Endodermal cell (in vitro differentiated cells): ENCODE data around the gene ZCCHC9. TPM values are rescaled to one million over a fixed set of nuclear protein-coding genes. Genes with fewer than 3 reads are reported as not detected.
"Not testable (repeated sequence)": the region's sequence is repeated elsewhere in the genome, so short reads cannot be mapped to it uniquely, and the experiment has no call there.

Experiments
- DNase-seq: peaks from one replicate; pipeline ENCODE4 v3.0.0-alpha.2; 2017
- H3K27ac ChIP-seq: 2 replicates; pipeline ENCODE4 v1.5.1; 2013; ENCODE audit warnings: mild to moderate bottlenecking, low read depth, low read length, moderate library complexity
- H3K27me3 ChIP-seq: 2 replicates; pipeline ENCODE4 v1.6.1; 2013; ENCODE audit warnings: mild to moderate bottlenecking, low read length, moderate library complexity; ENCODE audit not compliant: insufficient read depth, control insufficient read depth, poor library complexity, severe bottlenecking
- H3K36me3 ChIP-seq: 2 replicates; pipeline ENCODE4 v1.7.0; 2013; ENCODE audit warnings: mild to moderate bottlenecking, low read length, moderate library complexity; ENCODE audit not compliant: control insufficient read depth, insufficient read depth
- H3K4me1 ChIP-seq: one replicate; pipeline ENCODE4 v1.7.0; 2013; ENCODE audit warnings: low read length; ENCODE audit not compliant: control insufficient read depth, insufficient read depth
- H3K4me3 ChIP-seq: 2 replicates; pipeline ENCODE4 v1.5.1; 2013; ENCODE audit warnings: mild to moderate bottlenecking, low read length, moderate library complexity
- H3K9ac ChIP-seq: 2 replicates; pipeline ENCODE4 v1.6.1; 2013; ENCODE audit warnings: mild to moderate bottlenecking, low read length, moderate library complexity; ENCODE audit not compliant: poor library complexity, severe bottlenecking; ENCODE audit errors: extremely low read depth
- H3K9me3 ChIP-seq: 2 replicates; pipeline ENCODE4 v1.6.1; 2013; ENCODE audit warnings: mild to moderate bottlenecking, low read length, moderate library complexity; ENCODE audit not compliant: control insufficient read depth
- H3K27ac Mint-ChIP-seq: 2 replicates; pipeline ENCODE4 v1.8.0; 2020; ENCODE audit warnings: mixed read lengths
- H3K27me3 Mint-ChIP-seq: 2 replicates; pipeline ENCODE4 v1.8.0; 2021; ENCODE audit warnings: mild to moderate bottlenecking, mixed read lengths; ENCODE audit not compliant: insufficient read depth
- H3K36me3 Mint-ChIP-seq: 2 replicates; pipeline ENCODE4 v1.8.0; 2020; ENCODE audit warnings: low read depth, mixed read lengths
- H3K4me1 Mint-ChIP-seq: 2 replicates; pipeline ENCODE4 v1.8.0; 2020; ENCODE audit warnings: mixed read lengths
- H3K4me3 Mint-ChIP-seq: 2 replicates; pipeline ENCODE4 v1.8.0; 2020; ENCODE audit warnings: mild to moderate bottlenecking, moderate library complexity, mixed read lengths
- H3K9me3 Mint-ChIP-seq: 2 replicates; pipeline ENCODE4 v1.8.0; 2020; ENCODE audit warnings: mild to moderate bottlenecking, mixed read lengths
- WGBS, 2 experiments: methylation state at CpG; one replicate each; pipeline versions ENCODE4 v1.1.5 to v1.1.7; 2013; ENCODE audit warnings: missing lambda C conversion rate in 2 of 2, mixed read lengths in 1 of 2; ENCODE audit not compliant: insufficient coverage in 1 of 2, insufficient read length in 1 of 2; 5-methylcytosine and 5-hydroxymethylcytosine counted together
- total RNA-seq, 2 donors: library from RNA; stranded (reverse); fragmentation: NEBNext Ultra II Directional in 1 of 2; extraction: Animal tissue kit (Norgen Biotek cat#: 25700) in 1 of 2; gene quantifications; 2 replicates in 1 of 2; 3 replicates in 1 of 2; pipeline ENCODE4 v1.2.1, GENCODE V29; 2021
- TF ChIP-seq, protein P1 (sequence below): fragments of 200-600 bp; sonication (generic); conservative IDR thresholded peaks from 2 replicates; pipeline ENCODE4 v1.5.0; 2021; ENCODE audit warnings: antibody characterized with exemption, mild to moderate bottlenecking

The ZCCHC9 gene
- total RNA-seq, 2 donors from 2014 or later: 40.1 to 40.8 TPM

DNA sequence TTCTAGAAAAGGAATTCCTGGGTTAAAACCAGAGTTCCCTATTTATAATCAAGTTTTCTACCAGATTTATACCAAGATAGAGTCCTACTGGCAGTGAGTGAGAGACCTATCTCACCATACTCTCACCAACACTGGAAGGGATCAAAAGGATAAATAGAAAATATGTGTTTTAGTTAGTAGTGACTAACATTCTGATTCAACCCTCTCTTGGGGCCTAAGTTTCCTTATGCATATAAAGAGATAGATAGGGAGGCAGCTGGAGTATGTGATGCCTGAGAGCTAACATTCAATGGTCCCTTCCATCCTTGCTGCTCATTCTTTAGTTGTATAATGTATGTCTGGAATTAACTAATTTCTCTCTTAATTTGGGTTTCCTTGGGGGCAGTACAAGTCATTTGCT, 36.3 kb upstream of the ZCCHC9 start:
- no peaks in the 10 kb centered on the region for H3K27me3 ChIP-seq
- Mint-ChIP-seq H3K27ac (no peak overlapping the region), H3K36me3 (peaks cover 41% of the 10 kb centered on the region), H3K9me3 (peaks cover 38% of the 10 kb centered on the region), H3K4me1 (peaks cover 5% of the 10 kb centered on the region), H3K27me3 (no peaks in the 10 kb centered on the region), H3K4me3 (no peak overlapping the region)
- DNase-seq: no peak
- no peak overlapping the region for H3K27ac ChIP-seq
- no peaks in the 10 kb centered on the region for H3K36me3 ChIP-seq
- H3K4me3 ChIP-seq: no peak overlapping the region
- H3K9ac ChIP-seq: no peak overlapping the region
- H3K4me1 ChIP-seq: peaks cover 7% of the 10 kb centered on the region
- peaks cover 19% of the 10 kb centered on the region for H3K9me3 ChIP-seq
- TF ChIP-seq, protein P1, sequence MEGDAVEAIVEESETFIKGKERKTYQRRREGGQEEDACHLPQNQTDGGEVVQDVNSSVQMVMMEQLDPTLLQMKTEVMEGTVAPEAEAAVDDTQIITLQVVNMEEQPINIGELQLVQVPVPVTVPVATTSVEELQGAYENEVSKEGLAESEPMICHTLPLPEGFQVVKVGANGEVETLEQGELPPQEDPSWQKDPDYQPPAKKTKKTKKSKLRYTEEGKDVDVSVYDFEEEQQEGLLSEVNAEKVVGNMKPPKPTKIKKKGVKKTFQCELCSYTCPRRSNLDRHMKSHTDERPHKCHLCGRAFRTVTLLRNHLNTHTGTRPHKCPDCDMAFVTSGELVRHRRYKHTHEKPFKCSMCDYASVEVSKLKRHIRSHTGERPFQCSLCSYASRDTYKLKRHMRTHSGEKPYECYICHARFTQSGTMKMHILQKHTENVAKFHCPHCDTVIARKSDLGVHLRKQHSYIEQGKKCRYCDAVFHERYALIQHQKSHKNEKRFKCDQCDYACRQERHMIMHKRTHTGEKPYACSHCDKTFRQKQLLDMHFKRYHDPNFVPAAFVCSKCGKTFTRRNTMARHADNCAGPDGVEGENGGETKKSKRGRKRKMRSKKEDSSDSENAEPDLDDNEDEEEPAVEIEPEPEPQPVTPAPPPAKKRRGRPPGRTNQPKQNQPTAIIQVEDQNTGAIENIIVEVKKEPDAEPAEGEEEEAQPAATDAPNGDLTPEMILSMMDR: no peak

GRCh38 chr5:81268521-81269196, 32.7 kb upstream of the ZCCHC9 start:
- Histone ChIP-seq H3K9ac (no peak overlapping the region), H3K36me3 (no peaks in the 10 kb centered on the region), H3K4me3 (no peak overlapping the region), H3K27ac (no peak overlapping the region), H3K9me3 (peaks cover 14% of the 10 kb centered on the region), H3K27me3 (no peaks in the 10 kb centered on the region), H3K4me1 (peaks cover 8% of the 10 kb centered on the region)
- WGBS, 2 experiments: 65 to 85% methylated on average over 2 to 3 of the region's 3 CpGs
- TF ChIP-seq, protein P1: no peak
- Mint-ChIP-seq H3K4me1 (peaks cover 28% of the 10 kb centered on the region), H3K36me3 (peaks cover 13% of the 10 kb centered on the region), H3K27me3 (no peaks in the 10 kb centered on the region), H3K27ac (no peak overlapping the region), H3K4me3 (no peak overlapping the region), H3K9me3 (peaks cover 10% of the 10 kb centered on the region)
- no peak for DNase-seq

DNA sequence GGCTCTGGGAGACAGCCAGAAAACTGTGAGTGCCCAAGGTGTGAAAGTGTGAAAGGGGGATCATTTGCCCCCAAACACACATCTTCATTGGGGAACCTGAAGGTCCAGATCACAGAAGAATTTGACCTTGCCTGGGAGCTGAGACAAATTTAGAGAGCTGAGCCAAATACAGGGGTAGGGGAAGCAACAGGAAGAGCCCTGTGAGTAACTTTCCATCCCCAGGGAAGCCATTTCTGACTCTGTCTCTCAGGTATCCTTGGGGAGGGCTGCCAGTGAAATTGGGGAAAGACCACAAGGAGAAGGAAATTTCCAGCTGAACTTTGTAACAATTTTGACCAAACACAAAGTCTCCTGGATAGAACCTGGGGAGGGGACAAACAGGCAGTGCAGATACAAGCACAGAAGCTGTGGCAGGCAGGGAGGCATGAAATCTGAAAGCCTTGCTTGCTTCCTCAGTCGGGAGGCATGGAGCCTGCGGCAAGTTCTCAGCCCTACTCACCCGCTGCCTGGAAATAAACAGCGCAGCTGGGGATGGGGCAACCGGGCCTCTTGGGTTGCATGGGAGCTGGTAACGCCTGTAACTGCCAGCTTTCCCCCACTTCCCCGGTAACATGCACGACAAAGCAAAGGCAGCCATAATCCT, 31.5 kb upstream of the ZCCHC9 start:
- no peaks in the 10 kb centered on the region for H3K27me3 ChIP-seq
- WGBS, 2 experiments: 70 to 72% methylated on average over 3 to 8 of the region's 8 CpGs
- no peak overlapping the region for H3K27ac ChIP-seq
- H3K4me1 ChIP-seq: peaks cover 8% of the 10 kb centered on the region
- peak overlapping the region; percentile 30 for H3K4me3 ChIP-seq
- H3K36me3 ChIP-seq: no peaks in the 10 kb centered on the region
- Mint-ChIP-seq H3K36me3 (peaks cover 10% of the 10 kb centered on the region), H3K9me3 (peaks cover 18% of the 10 kb centered on the region), H3K4me3 (peak overlapping the region; percentile 22), H3K4me1 (peaks cover 28% of the 10 kb centered on the region), H3K27ac (peak overlapping the region; percentile 91), H3K27me3 (no peaks in the 10 kb centered on the region)
- peaks cover 17% of the 10 kb centered on the region for H3K9me3 ChIP-seq
- TF ChIP-seq, protein P1: no peak
- peak; percentile 67 for DNase-seq
- peak overlapping the region; percentile 8 for H3K9ac ChIP-seq

GRCh38 chr5:81270394-81271027, 30.9 kb upstream of the ZCCHC9 start:
- DNase-seq: peak; percentile 82
- Histone ChIP-seq H3K9me3 (peaks cover 21% of the 10 kb centered on the region), H3K4me3 (peak overlapping the region; percentile 30)
- Mint-ChIP-seq H3K36me3 (peaks cover 16% of the 10 kb centered on the region), H3K27ac (peak overlapping the region; percentile 91), H3K4me1 (peaks cover 28% of the 10 kb centered on the region), H3K9me3 (peaks cover 24% of the 10 kb centered on the region), H3K4me3 (peak overlapping the region; percentile 22)
- not testable (repeated sequence) for H3K4me1 ChIP-seq, H3K36me3 ChIP-seq, H3K27me3 ChIP-seq, H3K9ac ChIP-seq, H3K27me3 Mint-ChIP-seq, H3K27ac ChIP-seq
- 60 to 82% methylated on average over 1 to 2 of the region's 2 CpGs for WGBS, 2 experiments
